ENCODE measurements around the gene GATAD2A. TPM values are rescaled to one million over a fixed set of nuclear protein-coding genes. Genes with fewer than 3 reads are reported as not detected.

The GATAD2A gene
- total RNA-seq, 1 experiment from 2014 or later, result 99.6 TPM

DNA sequence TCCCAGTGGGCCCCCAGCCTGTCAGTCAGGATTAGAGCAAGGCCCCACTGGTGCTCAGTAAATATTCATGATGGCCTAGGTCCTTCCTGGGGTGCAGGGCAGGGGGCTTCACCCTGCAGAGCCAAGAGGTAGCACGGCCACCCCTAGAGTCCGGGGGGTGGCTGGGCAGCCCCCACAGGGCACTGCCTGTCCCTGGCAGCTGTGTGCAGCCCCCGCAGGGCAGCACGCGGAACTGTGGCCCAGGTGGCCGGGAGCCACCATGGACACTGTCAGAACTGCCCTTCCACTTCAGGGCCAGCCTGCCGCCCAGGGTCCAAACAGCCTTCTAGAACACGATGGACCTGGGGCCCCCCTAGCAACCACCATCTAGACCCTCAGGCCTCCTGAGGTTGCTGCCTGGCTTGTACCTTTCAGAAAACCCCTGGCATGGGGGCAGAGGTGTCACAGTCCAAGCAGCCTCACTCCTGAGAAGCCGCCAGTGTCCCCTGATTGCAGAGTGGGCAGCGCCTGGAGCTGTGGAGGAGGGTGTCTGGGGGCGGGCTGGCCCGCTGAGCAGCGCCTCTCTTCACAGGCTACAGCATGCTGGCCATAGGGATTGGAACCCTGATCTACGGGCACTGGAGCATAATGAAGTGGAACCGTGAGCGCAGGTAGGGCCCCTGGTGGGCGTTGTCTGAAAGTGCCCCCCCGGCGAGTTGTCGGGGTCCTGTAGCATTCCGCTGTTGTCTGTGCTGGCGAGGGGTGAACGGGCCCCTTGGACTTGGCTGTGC lies 120.3 kb downstream of the GATAD2A start:
- no peak overlapping the region for H3K27ac ChIP-seq (ENCODE audit: low read length)
- TF ChIP-seq SIN3A (IDR thresholded peaks at IDR 0.05; ENCODE audit: borderline replicate concordance, insufficient read depth, low read depth, low read length), result no peak
- DNase-seq (ENCODE audit: low read depth, low spot score), result no peak
- in situ Hi-C loops (cut with HindIII; ENCODE audit: low pct_unique_long_range_greater_than_20kb, low sequenced_read_pairs), result no loop called here
- intact Hi-C loops (cut with micrococcal nuclease; ENCODE audit: unreplicated experiment), result no loop called here
- no peak overlapping the region for H3K4me3 ChIP-seq (ENCODE audit: low read depth in 2 of 2, low read length in 2 of 2)
- ChIA-PET POLR2A (no interaction called here), CTCF (no interaction called here)
- no peaks in the 10 kb centered on the region; the same call in 1 of the 2 replicates for H3K4me1 ChIP-seq (ENCODE audit: control insufficient read depth, insufficient read depth, low read length)
- H3K9me3 ChIP-seq (ENCODE audit: control insufficient read depth, insufficient read depth, low read depth, low read length), result no peaks in the 10 kb centered on the region
- BruUV-seq (replicated peaks), result no TSS peak
- H3K27me3 ChIP-seq (ENCODE audit: control insufficient read depth, insufficient read depth, low read length), result no peaks in the 10 kb centered on the region
- no peaks in the 10 kb centered on the region for H3K36me3 ChIP-seq (ENCODE audit: control insufficient read depth, insufficient read depth, low read length)
- ATAC-seq, result no peak

DNA sequence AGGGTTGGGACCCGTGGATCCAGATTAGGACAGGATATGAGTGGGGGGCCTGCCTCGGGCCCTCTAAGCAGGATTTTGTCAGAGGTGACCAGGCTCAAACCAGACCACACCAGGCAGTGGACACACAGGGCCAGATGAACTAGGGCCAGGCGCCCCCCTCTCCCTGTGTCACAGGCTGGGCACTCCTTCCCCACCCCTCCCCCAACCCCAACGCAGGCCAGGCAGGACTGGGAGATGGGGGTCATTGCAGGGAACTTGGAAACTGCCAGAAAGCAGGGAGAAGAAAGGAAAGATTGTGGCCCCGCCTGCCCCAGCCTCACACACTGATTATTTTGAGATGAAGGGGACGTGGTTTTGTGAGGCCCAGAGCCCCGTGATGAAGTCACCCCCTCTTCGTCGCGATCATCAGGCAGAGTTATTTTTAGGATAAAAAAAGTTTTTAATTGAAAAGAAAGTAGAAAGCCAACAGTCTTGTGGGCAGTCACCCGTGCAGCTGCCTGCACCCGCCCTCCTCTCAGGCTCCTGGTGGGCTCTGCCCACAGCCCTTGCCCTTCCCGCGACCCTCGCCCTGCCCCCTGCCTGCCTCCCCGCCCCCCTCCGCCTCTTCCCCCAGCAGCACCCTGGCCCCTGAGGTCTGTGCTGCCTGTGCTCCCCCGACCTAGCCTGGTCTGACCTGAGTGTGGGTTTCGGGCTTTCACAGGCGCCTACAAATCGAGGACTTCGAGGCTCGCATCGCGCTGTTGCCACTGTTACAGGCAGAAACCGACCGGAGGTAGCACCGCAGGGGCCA lies 121.3 kb downstream of the GATAD2A start:
- in situ Hi-C loops (cut with HindIII; ENCODE audit: low pct_unique_long_range_greater_than_20kb, low sequenced_read_pairs), result no loop called here
- CTCF ChIA-PET, result no interaction called here

DNA sequence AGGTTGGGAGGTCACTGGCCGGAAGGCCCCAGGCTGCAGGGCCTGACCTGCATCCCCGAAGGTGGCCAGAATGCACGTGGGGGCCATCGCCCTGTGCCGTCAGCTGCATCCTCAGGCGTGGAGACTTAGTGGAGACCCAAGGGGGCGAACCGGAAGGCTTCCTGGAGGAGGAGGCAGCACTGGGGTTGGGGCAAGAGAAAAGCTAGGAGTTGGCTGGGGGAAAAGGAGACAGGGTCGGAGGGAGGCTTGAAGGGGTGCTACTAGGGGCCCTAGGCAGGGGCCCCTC lies 121.8 kb downstream of the GATAD2A start:
- DNase-seq (ENCODE audit: low read depth, low spot score) (no peak), ATAC-seq (no peak)
- no peaks in the 10 kb centered on the region for H3K36me3 ChIP-seq (ENCODE audit: control insufficient read depth, insufficient read depth, low read length)
- intact Hi-C loops (cut with micrococcal nuclease; ENCODE audit: unreplicated experiment) (no loop called here), in situ Hi-C loops (cut with HindIII; ENCODE audit: low pct_unique_long_range_greater_than_20kb, low sequenced_read_pairs) (no loop called here)
- ChIA-PET POLR2A (no interaction called here), CTCF (no interaction called here)
- no peaks in the 10 kb centered on the region for H3K27me3 ChIP-seq (ENCODE audit: control insufficient read depth, insufficient read depth, low read length)
- H3K9me3 ChIP-seq (ENCODE audit: control insufficient read depth, insufficient read depth, low read depth, low read length), result no peaks in the 10 kb centered on the region
- H3K27ac ChIP-seq (ENCODE audit: low read length), result no peak overlapping the region
- H3K4me1 ChIP-seq (ENCODE audit: control insufficient read depth, insufficient read depth, low read length), result no peaks in the 10 kb centered on the region; the same call in 1 of the 2 replicates
- BruUV-seq (replicated peaks), result no TSS peak
- no peak overlapping the region for H3K4me3 ChIP-seq (ENCODE audit: low read depth in 2 of 2, low read length in 2 of 2)
- TF ChIP-seq, protein P1, sequence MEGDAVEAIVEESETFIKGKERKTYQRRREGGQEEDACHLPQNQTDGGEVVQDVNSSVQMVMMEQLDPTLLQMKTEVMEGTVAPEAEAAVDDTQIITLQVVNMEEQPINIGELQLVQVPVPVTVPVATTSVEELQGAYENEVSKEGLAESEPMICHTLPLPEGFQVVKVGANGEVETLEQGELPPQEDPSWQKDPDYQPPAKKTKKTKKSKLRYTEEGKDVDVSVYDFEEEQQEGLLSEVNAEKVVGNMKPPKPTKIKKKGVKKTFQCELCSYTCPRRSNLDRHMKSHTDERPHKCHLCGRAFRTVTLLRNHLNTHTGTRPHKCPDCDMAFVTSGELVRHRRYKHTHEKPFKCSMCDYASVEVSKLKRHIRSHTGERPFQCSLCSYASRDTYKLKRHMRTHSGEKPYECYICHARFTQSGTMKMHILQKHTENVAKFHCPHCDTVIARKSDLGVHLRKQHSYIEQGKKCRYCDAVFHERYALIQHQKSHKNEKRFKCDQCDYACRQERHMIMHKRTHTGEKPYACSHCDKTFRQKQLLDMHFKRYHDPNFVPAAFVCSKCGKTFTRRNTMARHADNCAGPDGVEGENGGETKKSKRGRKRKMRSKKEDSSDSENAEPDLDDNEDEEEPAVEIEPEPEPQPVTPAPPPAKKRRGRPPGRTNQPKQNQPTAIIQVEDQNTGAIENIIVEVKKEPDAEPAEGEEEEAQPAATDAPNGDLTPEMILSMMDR (IDR thresholded peaks at IDR 0.05), result no peak
- TF ChIP-seq, protein P2, sequence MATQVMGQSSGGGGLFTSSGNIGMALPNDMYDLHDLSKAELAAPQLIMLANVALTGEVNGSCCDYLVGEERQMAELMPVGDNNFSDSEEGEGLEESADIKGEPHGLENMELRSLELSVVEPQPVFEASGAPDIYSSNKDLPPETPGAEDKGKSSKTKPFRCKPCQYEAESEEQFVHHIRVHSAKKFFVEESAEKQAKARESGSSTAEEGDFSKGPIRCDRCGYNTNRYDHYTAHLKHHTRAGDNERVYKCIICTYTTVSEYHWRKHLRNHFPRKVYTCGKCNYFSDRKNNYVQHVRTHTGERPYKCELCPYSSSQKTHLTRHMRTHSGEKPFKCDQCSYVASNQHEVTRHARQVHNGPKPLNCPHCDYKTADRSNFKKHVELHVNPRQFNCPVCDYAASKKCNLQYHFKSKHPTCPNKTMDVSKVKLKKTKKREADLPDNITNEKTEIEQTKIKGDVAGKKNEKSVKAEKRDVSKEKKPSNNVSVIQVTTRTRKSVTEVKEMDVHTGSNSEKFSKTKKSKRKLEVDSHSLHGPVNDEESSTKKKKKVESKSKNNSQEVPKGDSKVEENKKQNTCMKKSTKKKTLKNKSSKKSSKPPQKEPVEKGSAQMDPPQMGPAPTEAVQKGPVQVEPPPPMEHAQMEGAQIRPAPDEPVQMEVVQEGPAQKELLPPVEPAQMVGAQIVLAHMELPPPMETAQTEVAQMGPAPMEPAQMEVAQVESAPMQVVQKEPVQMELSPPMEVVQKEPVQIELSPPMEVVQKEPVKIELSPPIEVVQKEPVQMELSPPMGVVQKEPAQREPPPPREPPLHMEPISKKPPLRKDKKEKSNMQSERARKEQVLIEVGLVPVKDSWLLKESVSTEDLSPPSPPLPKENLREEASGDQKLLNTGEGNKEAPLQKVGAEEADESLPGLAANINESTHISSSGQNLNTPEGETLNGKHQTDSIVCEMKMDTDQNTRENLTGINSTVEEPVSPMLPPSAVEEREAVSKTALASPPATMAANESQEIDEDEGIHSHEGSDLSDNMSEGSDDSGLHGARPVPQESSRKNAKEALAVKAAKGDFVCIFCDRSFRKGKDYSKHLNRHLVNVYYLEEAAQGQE (IDR thresholded peaks at IDR 0.05; ENCODE audit: insufficient read depth in 1 of 2, low read depth in 2 of 2, low read length in 1 of 2), result no peak

More for the DNA sequence above, 121.3 kb downstream of the GATAD2A start:
- ATAC-seq, result no peak
- no peak overlapping the region for H3K4me3 ChIP-seq (ENCODE audit: low read depth in 2 of 2, low read length in 2 of 2)
- H3K4me1 ChIP-seq (ENCODE audit: control insufficient read depth, insufficient read depth, low read length), result no peaks in the 10 kb centered on the region; the same call in 1 of the 2 replicates
- no peak for DNase-seq (ENCODE audit: low read depth, low spot score)
- no peaks in the 10 kb centered on the region for H3K36me3 ChIP-seq (ENCODE audit: control insufficient read depth, insufficient read depth, low read length)
- BruUV-seq (replicated peaks), result no TSS peak
- intact Hi-C loops (cut with micrococcal nuclease; ENCODE audit: unreplicated experiment), result no loop called here
- TF ChIP-seq POLR2AphosphoS5 (IDR thresholded peaks at IDR 0.05; ENCODE audit: low read depth, low read length) (no peak), TCF7L2 (IDR thresholded peaks at IDR 0.05; ENCODE audit: low read depth, low read length) (no peak), SIN3A (IDR thresholded peaks at IDR 0.05; ENCODE audit: borderline replicate concordance, insufficient read depth, low read depth, low read length) (no peak)
- TF ChIP-seq, protein P2 (IDR thresholded peaks at IDR 0.05; ENCODE audit: insufficient read depth in 1 of 2, low read depth in 2 of 2, low read length in 1 of 2), result no peak
- POLR2A ChIA-PET, result no interaction called here
- H3K27me3 ChIP-seq (ENCODE audit: control insufficient read depth, insufficient read depth, low read length), result no peaks in the 10 kb centered on the region
- no peaks in the 10 kb centered on the region for H3K9me3 ChIP-seq (ENCODE audit: control insufficient read depth, insufficient read depth, low read depth, low read length)
- no peak overlapping the region for H3K27ac ChIP-seq (ENCODE audit: low read length)

Data from Panc1 (cell line).